ENCODE results near the gene PDSS2. TPM values are rescaled to one million over a fixed set of nuclear protein-coding genes. Genes with fewer than 3 reads are reported as not detected.

The PDSS2 gene
- total and polyA plus RNA-seq, 2 of the 8 experiments (the other 6 are each of a cell fraction or from before 2014, with no cell fraction given) = 10.7 to 16.1 TPM

DNA sequence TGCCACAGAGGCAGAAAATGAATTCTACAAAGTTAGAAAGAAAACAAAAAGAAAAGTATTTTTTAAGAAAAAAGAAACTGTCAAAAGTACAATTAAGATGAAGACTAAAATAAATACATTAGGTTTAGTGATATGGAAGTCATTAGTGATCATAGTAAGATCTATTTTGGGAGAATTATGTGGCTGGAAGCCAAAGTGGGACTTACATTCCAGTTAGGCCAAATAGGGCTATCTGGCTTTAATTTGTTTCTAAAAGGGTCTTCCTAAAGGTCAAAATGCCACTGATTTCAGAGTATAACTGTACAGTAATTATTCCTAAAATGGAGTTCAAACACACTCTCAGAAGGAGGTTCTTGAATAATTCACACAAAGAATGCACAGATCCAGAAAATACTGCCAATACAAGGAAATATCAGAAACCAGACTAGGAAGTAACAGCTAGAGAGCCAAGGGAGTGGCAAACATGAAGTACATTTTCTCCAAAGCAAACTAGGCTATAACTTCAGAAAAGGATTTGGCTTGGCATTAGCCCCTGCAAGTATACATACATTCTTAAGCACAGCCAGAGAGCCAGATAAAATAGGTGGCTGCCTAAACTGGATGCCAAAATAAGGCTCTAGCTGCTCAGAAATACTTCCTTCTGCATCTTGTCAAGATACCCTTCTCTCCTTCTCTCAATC is 45.3 kb downstream of the PDSS2 start:
- POLR2A ChIA-PET (ENCODE audit: partially characterized antibody) = no interaction called here
- H3K4me1 ChIP-seq (replicated peaks in 1 of 4; ENCODE audit: control insufficient read depth in 3 of 4, insufficient read depth in 4 of 4, low read length in 3 of 4) = peaks cover 3 to 21% (median 12%) of the 10 kb centered on the region in 4 experiments; a peak in 5 of 7 replicates
- FAIRE-seq = no peak
- TF ChIP-seq TAF7 (optimal IDR thresholded peaks at IDR 0.05; ENCODE audit: borderline replicate concordance, low read depth, low read length) (no peak), ZNF274 (IDR thresholded peaks at IDR 0.05; ENCODE audit: borderline replicate concordance, extremely low read depth, low read length) (no peak), SIRT6 (IDR thresholded peaks at IDR 0.05; ENCODE audit: low read length) (no peak), RAD21 (IDR thresholded peaks at IDR 0.05 in 1 of 2, conservative IDR thresholded peaks at IDR 0.05 in 1 of 2; ENCODE audit: low read depth in 2 of 2, low read length in 2 of 2) (no peak), BACH1 (IDR thresholded peaks at IDR 0.05; ENCODE audit: low read length) (no peak), GABPA (IDR thresholded peaks at IDR 0.05; ENCODE audit: borderline replicate concordance, insufficient read depth, low read length) (no peak), JUND (IDR thresholded peaks at IDR 0.05; ENCODE audit: low read length) (no peak), SIN3A (conservative IDR thresholded peaks at IDR 0.05 in 1 of 2, IDR thresholded peaks at IDR 0.05 in 1 of 2; ENCODE audit: low read depth in 1 of 2, low read length in 2 of 2) (no peak), SAP30 (IDR thresholded peaks at IDR 0.05; ENCODE audit: insufficient read depth, insufficient replicate concordance, low read length) (no peak), ASH2L (IDR thresholded peaks at IDR 0.05; ENCODE audit: low read length) (no peak), HDAC6 (IDR thresholded peaks at IDR 0.05; ENCODE audit: low read depth, low read length) (no peak), RNF2 (IDR thresholded peaks at IDR 0.05; ENCODE audit: borderline replicate concordance, low read depth, low read length, missing control alignments, poor library complexity, severe bottlenecking) (no peak), RBBP5 (IDR thresholded peaks at IDR 0.05; ENCODE audit: borderline replicate concordance, low read depth, low read length) (no peak)

More for the DNA sequence above, 45.3 kb downstream of the PDSS2 start:
- H3K56ac ChIP-seq (replicated peaks; ENCODE audit: insufficient read length, low read depth, low read length) = no peak overlapping the region
- H3K36me3 ChIP-seq (ENCODE audit: control insufficient read depth in 2 of 4, insufficient read depth in 4 of 4, low read length in 3 of 4) = no peaks in the 10 kb centered on the region
- no peak overlapping the region for H2BK5ac ChIP-seq (ENCODE audit: low read depth, low read length)
- no peak overlapping the region for H3K18ac ChIP-seq (ENCODE audit: extremely low read depth, low read length)
- no peak overlapping the region for H3K9ac ChIP-seq (replicated peaks in 1 of 4; ENCODE audit: extremely low read depth in 1 of 4, low read depth in 3 of 4, low read length in 3 of 4)
- H4K91ac ChIP-seq (replicated peaks; ENCODE audit: insufficient read length, low read length) = no peak overlapping the region
- H4K5ac ChIP-seq (ENCODE audit: insufficient read length, low read depth, low read length) = no peak overlapping the region
- no peak overlapping the region for H2BK120ac ChIP-seq (replicated peaks; ENCODE audit: low read depth, low read length)
- H3K23me2 ChIP-seq (ENCODE audit: low read depth, low read length) = no peaks in the 10 kb centered on the region
- H3K4me2 ChIP-seq (ENCODE audit: insufficient read depth in 1 of 2, low read depth in 2 of 2, low read length in 2 of 2) = no peak overlapping the region
- no peaks in the 10 kb centered on the region for H4K20me1 ChIP-seq (replicated peaks in 1 of 2; ENCODE audit: control insufficient read depth in 1 of 2, insufficient read depth in 2 of 2, low read length in 2 of 2)
- H3K4me3 ChIP-seq (ENCODE audit: extremely low read depth in 1 of 4, insufficient read depth in 2 of 4, low read depth in 3 of 4, low read length in 4 of 4) = no peak overlapping the region
- H3K27ac ChIP-seq (ENCODE audit: low read depth, low read length) = no peak overlapping the region
- no peak overlapping the region for H2AFZ ChIP-seq (ENCODE audit: low read length)
- H2BK15ac ChIP-seq (ENCODE audit: low read length) = no peak overlapping the region
- H3K9me3 ChIP-seq (ENCODE audit: insufficient read depth in 2 of 2, low read depth in 1 of 2, low read length in 1 of 2) = no peaks in the 10 kb centered on the region
- H2AK5ac ChIP-seq (ENCODE audit: low read depth, low read length) = no peak overlapping the region
- H3K23ac ChIP-seq (ENCODE audit: insufficient read length) = no peak overlapping the region
- no peak overlapping the region for H4K8ac ChIP-seq (ENCODE audit: extremely low read depth, insufficient read depth, low read length)
- no peak overlapping the region for H2BK20ac ChIP-seq (ENCODE audit: low read length)
- H3K4ac ChIP-seq (replicated peaks; ENCODE audit: insufficient read length, low read depth, low read length) = no peak overlapping the region
- H3K79me1 ChIP-seq (ENCODE audit: low read depth, low read length) = no peaks in the 10 kb centered on the region
- peaks cover 0 to 7% of the 10 kb centered on the region in 2 experiments; a peak in 2 of 4 replicates for H3K79me2 ChIP-seq (ENCODE audit: control insufficient read depth in 1 of 2, insufficient read depth in 2 of 2, low read length in 2 of 2)
- no peak overlapping the region for H3K14ac ChIP-seq (ENCODE audit: insufficient read length)
- no peaks in the 10 kb centered on the region for H3K27me3 ChIP-seq (replicated peaks in 1 of 4; ENCODE audit: control insufficient read depth in 3 of 4, extremely low read depth in 1 of 4, insufficient read depth in 3 of 4, low read length in 3 of 4)
- no peak for DNase-seq (ENCODE audit: low read depth in 1 of 2, low spot score in 2 of 2)
- no peak overlapping the region for H2BK12ac ChIP-seq (ENCODE audit: low read depth, low read length)
- CTCF ChIA-PET (ENCODE audit: partially characterized antibody) = interaction anchor here (0.7 kb wide), 1 partner anchor 852 kb away, joined by 3 read pairs; no protein-coding TSS in a partner anchor
